HUDEP-2 (cell line): ENCODE data around the gene TTLL5.

Experiments used
- DNase-seq, 76 experiments: peaks; one replicate each; lab custom pipeline; 2025; ENCODE audit not compliant: unreplicated experiment in 76 of 76; lab: John Stamatoyannopoulos, UW

Gene TTLL5

GRCh38 chr14:75697386-75697785 lies 36.3 kb downstream of the TTLL5 start:
- DNase-seq: no peak

DNA sequence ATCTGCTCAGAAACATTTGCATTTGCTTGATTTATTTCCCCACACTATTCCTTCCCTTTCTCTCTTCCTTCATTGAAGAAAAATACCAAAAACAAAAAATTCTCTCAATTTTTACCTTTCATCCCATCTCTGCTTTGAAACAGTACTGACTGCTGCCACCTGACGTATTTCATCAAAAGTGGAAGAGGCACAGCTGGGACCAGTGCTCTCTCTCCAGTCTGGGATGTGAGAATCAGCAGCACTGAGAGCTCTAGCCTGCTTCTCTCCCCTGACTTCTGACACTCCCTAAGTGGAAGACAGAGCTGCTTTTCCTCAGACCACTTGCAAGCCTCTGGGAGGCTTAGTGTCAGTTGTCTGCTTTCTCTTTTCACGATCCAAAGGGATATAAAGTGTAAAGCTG lies 36.9 kb downstream of the TTLL5 start:
- DNase-seq: no peak

DNA sequence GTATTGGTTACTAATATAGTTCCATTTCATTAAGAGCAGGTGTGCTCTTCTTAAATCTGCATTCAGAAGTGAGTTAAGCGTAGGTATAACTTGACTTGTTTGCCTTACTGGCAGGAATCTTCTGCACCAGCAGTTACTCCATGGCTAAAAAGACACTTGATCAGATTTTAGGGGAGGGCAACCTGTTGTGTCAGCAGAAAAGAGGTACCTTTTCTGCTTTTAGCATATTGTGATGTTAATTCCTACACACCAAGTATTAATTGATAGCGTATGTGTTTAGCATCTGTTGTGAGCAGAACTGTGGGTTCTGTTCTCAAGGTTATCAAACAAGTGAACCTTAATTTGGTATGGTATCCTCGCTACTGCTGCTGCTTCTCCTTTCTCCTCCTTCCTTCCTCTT lies 38.3 kb downstream of the TTLL5 start:
- DNase-seq: no peak

GRCh38 chr14:75700295-75700694 lies 39.2 kb downstream of the TTLL5 start:
- no peak for DNase-seq

- no peak for DNase-seq
Measured at GRCh38 chr14:75702122-75702521, 41.1 kb downstream of the TTLL5 start.

DNA sequence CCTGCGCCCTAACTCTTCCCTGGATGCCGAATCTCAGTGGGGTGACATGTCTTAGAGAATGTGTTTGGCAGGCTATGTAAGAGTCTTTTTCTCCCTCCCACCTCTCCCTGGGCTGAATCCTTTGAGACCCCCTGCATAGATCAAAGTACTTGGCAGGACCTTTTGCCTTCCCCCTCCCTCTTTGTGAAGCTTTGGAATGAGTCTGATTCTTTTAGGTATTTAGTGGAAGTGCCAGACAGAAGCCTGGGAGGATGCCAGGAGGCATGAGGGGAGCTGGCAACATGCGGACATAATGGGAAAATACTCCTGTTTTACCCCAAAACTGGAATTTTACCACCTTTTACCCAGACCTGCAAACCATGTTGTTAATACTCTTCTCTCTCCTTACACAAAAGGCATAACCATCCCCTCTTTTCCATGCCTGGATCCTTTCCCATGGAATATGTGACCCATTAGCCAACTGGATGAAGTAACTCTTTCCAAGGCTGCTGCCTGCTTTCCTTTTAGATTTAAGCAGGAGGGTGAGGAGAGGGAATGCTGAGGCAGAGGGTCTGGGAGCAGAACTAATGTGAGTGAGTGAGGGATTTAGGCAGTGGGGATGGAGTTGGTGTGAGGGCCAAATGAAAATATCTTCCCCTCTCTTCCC lies 41.7 kb downstream of the TTLL5 start:
- no peak for DNase-seq

GRCh38 chr14:75703467-75703866 lies 42.4 kb downstream of the TTLL5 start:
- no peak for DNase-seq

DNA sequence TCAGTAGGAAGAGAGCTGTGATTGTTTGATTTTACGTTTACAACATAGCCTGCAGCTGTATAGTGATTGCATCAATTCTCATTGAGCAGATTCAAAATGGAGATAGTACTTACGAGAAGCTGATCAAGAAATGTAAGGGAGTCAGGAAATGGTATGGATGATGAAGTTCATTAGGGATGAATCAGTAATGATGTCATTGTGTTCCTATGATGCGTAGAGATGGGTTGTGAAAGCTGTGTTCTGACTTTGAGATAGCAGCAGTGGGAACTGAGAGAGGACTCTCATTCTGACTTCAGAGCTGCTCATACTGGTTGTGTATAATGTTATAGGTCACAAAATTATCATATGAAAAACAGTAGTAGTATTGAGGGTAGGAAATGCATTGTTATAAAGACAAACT lies 44.0 kb downstream of the TTLL5 start:
- DNase-seq: no peak

DNA sequence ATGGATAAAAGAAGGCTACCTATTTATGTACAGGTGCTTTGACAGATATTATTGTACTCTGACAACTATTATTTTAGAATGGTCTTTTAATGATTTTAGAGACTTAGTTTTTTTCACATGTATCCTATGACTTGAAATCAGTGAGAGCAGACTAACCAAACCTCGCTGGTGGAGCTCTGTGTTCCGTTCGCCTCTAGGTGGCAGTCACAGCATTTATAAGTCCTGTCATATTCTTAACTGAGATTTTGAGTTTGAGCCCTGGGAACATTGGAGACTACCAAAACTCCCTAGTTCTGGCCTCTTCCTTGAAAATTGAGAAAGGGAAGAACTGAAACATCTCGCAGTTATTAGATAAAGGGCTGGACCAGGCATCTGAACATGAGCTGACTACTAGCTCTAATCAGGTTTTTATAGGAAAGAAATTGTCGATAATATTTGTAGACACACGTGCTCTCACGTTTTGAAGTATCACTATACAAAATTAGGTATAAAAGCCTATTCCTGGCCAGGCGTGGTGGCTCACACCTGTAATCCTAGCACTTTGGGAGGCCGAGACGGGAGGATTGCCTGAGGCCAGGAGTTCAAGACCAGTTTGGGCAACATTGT lies 48.3 kb downstream of the TTLL5 start:
- DNase-seq: peak in 55 of 76 experiments; percentile 2 to 67 (median 28)

DNA sequence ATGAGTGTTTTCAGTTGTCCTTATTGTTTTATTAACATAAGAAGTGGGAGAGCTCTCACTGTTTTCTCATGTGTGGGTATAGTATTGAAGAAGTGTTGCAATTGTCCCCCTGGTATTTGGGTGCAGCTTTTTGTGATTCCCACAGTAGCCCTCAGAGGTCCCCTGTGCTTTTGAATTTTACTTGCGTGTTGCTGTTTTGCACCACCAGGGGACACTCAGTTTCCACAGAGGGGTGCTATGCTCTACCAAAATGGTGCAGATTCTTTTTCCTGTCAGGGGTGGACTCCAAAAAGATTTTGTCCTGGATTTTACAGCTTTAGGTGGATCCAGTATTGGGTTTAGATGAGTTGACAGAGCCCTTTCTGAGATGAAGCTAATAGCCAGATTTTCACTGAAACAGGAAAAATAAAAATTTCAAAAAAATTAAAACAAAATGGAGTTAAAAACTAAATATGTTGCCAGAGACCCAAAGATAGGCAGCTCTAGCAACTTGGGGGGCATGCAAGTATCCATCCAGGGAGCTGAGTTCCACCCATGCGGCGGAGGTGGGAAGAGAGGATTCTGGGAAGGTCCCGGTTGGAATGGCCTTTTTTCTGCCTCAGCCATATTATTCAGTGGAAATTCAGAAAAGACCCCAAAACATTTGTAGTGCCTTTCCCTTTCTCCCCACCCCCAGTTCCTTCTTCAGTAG lies 50.2 kb downstream of the TTLL5 start:
- DNase-seq: peak in 26 of 76 experiments; percentile 2 to 45 (median 14)

GRCh38 chr14:75711796-75712211 lies 50.8 kb downstream of the TTLL5 start:
- DNase-seq: peak in 1 of 76 experiments; percentile 1

GRCh38 chr14:75714991-75715390 lies 53.9 kb downstream of the TTLL5 start:
- no peak for DNase-seq

DNA sequence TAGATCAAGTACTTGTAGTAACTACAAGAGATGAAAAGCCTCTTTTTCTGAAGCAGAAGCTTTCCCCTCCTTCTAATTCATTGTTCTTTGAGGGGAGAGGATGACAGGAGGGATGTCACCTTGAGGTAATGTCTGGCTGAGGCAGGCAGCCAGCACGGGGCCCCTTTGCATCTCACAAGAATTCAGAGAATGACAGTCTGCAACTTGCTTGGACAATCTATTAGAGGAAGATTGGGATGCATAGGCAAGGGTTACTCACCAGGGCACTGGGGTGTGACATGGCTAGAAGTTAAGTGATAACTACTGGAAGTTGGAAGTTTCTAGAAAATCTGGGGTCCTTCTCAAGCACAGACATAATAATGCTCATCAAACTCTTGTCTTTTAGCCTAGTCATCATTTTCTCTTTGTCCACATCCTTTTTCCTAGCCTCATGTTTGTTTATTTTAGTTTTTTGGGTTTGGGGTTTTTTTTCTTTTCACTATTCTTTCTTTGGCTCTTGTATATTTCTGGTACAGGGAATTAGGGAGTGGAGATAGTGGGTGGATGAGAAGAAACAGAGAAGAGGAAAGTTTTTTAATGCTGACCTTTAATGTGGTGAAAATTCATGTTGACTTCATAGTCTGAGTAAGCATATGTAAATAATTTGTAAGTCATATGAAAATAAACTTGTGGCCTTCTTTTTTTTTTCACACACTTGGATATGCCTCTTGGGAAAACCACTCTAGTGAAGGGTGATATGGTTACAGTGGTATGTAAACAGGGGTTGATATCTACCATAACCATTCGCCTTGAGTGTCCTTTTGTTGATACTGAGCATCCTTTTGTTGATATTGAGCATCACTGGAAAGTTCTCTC lies 55.1 kb downstream of the TTLL5 start:
- DNase-seq: no peak

DNA sequence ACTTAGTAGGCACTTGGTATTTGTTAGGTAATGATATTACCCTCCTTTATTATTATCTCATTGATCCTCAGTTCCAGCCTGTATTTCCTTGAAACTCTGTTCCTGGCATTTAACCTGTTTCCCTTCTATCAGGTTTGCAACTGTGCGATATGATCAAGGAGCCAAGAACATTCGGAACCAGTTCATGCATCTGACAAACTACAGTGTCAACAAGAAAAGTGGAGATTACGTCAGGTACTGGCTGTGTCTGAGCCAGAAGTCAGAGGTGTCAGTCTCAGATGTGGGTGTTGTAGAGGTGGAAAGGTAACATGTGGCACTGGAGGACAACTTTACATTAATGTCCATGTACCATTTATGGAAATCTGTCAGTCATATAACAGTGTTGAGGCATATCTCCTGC lies 56.7 kb downstream of the TTLL5 start:
- no peak for DNase-seq

- peak in 2 of 76 experiments; percentile 6 to 23 for DNase-seq
Measured at GRCh38 chr14:75718199-75718598, 57.2 kb downstream of the TTLL5 start.

GRCh38 chr14:75720116-75720515 lies 59.1 kb downstream of the TTLL5 start:
- DNase-seq: no peak

- no peak for DNase-seq
Measured at GRCh38 chr14:75720842-75721498, 59.9 kb downstream of the TTLL5 start.

DNA sequence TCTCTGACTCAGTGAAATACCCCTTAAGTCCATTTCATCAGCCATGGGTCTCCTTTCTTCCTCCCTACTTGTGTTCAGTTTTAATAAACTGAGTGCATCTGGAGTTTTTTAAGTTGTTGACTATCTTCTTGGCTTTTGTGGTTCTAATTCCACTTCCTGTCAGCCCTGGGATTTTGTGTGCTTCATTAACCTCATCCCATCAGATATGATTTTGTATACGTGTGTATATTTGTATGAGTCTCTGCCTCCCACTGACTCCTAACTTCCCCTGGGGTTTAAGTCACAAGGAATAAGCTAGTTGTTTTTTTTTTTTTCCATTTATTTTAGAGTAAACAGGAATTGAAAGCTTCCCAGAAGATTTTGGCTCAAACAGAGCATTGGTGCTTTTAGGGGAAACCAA lies 62.7 kb downstream of the TTLL5 start:
- DNase-seq: no peak

DNA sequence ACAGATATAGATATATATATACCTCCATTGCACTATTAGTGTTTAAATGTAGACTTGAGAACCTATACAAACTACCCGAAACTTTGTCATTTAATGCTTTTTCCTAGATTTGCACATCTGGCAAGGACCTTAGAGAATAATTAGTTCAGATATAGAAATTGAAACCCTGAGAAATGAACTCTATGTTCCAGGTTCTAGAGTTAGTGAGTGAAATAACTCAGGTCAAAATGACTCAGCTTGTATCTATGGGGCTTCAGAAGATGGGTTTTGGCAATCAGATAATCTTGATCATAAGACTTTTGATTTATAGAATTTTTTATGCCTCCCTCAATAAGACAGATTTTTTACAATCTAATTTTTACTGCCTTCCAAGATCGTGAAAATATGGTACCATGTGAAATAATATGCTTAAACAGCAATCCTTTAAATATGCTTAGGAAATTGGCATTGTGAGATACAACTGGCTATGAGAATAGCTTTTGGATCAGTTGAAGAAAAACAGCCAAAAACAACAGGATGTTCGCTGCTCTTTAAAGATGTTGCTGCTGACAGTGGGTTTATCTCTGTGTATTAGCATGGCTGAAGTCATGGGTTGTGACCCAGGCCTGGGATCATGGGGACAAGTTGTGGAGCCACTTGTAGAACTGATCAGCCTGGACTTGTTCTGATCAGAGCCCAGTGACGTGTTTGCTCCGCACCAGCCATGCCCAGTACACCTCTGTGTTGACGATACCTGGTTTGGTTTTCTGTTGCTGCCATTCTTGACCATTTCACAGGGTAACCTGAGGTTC lies 63.6 kb downstream of the TTLL5 start:
- DNase-seq: no peak

DNA sequence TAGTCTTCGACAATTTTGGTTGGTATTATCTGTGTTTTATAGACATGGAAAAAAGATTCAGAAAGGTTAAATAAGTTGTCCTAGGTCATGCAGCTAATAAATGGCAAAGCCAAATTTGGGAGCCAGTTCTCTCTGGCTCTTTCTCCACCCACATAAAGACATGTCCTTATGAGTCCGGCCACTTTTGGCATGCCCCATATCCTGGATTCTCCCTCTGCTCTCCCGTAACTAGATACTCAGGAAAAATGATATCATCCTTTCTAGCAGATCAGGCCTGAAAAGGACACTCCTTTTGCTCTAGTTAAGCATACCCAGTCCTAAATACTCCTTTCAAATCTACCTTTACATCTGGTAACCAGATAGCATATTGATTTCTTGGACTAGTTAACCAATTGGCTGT lies 64.4 kb downstream of the TTLL5 start:
- no peak for DNase-seq
